NCI-H128 (cell line): Measurements from ENCODE around the gene NACA2.
"Not testable (repeated sequence)": the region's sequence is repeated elsewhere in the genome, so short reads cannot be mapped to it uniquely, and the experiment has no call there.

Source experiments
- DNase-seq: peaks from one replicate; lab custom pipeline; 2025; ENCODE audit not compliant: unreplicated experiment; lab: John Stamatoyannopoulos, UW

NACA2 gene

DNA sequence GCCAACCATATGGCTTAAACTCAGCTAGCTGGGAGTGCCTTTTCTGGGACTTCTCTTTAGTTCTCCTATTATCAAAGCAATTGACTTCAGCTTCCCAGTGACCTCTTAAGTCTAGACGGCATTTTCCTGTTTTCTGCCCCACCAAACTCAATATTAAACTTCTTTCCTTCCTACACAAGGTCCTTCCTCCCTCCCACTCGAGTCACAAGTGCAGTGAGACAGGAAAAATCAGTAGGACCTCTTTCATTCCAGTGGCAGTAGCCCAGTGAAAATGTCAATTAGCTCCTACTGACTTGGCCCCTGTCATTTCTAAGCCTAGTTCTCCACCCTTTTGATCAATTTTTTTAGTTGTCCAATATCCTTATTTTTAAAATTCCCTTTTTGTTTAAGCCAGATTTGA is 9.6 kb upstream of the NACA2 start:
- DNase-seq = no peak

DNA sequence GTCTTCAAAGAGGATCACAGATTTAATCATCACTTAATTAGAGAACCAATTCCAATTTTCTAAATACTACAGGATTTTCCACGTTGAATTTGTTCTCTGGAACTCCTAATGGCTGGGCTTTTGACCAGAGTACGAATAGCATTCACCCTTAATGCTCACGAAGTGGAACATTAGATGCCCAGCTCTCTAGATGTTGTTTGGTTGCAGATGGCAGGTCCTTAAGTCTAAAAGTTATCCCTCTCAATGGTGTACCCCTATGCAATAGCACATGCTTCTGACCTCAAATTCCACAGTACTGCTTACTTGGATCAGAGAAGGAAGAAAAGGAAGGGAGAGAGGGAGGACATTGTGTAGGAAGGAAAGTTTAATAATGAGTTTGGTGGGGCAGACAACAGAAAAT is 8.6 kb upstream of the NACA2 start:
- no peak for DNase-seq

DNA sequence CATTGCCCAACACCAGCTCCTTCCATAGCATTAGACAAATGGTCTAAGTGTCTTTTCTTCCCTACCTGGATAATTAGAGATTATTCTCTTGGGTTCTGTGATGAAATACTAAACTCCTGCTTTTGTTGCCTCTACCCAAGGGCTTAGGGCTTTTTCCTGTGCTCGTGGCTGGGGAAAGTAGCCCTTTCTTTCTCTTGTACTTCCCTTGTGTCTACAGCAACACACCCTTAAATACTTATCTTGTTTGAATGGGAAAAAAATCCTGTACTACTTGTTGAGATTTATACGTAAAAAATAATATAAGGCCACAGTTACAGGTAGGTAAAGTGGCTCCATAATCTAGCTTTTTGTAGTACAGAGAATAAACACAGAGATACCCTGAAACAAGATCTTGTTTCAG is 7.0 kb upstream of the NACA2 start:
- no peak for DNase-seq

DNA sequence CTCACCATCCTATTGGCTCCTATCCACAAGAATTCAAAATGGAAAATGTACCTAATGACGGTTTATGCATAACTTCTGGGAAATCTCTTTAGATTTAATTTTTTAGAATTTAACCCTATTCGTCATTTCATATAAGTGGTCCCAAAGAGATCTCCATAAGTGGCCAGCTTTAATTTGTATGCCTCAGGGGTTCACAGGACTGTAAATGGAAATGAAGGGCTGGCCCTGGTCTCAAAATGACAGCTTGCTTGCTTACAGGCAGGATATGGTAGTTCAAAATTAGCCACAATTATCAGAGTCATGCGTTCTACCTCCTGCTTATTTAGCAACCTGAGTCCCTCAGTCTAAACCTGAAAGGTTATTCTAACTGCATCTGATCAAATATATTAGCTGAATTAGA is 6.6 kb upstream of the NACA2 start:
- no peak for DNase-seq

DNA sequence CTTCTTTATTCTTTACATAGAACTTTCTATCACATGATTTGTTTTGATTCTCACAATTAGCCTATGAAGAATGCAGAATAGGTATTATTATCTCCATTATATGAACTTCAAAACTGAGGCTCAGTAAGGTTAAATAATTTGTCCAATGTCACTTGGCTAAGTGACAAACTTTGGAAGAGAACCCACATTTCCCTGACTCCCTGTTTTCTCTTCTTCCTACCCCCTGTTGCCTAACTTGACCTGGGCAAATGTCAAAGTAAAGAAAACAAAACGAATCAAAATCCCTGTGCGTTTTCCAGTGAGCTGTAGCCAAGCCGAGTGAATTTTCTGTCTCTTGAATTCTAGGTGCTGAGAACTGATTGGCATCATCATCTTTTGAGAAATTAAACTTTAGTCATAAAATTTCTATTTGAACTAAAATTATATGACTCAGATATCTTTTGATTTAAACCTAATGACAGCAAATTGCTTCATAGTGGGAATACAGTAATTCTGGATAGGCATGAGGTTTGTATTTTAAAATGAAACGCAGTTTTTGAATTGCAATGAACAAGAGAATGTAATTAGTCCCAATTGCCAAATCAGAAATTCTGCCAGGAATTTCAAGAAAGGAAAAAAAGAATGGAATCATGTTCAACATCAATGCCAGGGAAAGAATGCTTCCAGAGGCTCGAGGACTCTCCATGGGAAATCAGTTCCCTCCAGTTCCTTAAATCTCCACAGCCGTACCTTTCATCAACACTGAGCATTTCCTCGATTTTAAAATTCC is 4.6 kb upstream of the NACA2 start:
- DNase-seq = no peak

DNA sequence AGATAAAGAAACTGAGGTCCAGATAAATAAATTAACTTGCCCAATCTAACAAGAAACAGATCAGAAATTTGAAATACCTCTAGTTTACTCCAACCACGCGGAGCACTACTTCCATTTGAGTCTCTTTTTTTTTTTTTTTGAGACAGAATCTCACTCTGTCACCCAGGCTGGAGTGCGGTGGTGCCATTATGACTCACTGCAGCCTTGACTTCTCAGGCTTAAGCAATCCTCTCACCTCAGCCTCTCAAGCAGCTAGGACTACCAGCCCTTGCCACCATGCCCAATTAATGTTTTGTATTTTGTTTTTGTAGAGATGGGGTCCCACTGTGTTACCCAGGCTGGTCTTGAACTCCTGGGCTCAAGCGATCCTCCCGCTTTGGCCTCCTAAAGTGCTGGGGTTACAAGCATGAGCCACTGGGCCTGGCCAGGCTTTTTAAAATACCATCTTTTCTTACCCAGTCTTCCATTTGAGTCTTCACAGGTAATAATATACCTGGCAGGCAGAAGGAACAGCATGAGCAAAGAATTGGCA is 3.3 kb upstream of the NACA2 start:
- no peak for DNase-seq

DNA sequence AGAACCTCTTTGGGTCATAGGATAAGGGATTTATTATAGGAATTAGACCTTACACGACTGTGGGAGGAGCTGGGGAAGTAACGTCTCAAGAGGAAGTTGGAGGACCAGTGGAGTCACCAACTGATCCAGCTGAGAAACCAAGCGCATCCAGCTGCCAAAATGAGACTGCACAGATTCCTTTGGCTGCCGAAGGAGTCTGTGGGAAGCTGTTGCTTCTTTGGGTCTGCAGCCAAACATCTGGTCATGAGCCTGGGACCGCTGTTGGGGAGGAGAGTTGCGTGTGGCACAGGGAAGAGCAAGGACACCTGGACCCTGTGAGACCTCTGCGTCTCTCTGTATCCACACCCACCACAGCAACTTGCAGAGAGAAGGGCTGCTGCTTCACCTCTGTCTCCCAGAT is 2.4 kb upstream of the NACA2 start:
- DNase-seq = no peak

DNA sequence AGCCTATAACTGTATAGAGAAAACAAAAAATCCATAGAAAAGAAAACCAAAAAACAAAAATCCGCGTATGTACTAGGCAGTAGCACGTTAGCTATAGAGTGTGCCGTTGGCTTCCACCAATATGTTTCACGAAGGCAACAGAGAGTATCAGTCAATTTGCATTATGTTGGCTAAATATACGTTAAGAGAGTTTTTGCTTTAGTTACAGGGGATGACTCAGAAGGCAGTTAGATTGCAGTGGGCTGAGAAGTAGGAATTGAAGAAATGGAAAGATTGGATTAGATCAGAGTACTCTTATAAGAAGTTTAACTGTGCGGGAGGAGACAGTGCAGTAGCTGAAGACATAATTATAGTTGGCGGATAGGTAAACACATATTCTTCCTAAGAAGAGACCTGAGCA is 911 bp upstream of the NACA2 start:
- DNase-seq = no peak

DNA sequence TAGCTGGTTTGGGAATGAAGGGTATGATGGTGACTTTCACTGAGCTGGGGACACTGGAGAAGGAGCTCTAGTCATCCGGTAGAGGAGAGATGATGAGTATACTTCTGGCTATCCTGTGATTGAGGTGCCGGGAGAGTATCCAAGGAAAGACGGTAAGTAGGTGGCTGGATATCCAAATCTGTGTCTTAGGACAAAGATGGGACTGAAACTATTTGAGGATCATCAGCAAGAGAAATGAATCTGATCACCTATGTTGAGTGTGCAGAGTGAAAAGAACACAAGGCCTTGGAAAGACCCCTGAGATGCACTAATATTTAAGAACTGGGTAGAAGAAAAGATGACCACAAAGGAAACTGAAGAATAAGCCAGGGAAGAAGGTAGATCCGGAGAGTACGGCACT is 1.0 kb downstream of the NACA2 start:
- no peak for DNase-seq

DNA sequence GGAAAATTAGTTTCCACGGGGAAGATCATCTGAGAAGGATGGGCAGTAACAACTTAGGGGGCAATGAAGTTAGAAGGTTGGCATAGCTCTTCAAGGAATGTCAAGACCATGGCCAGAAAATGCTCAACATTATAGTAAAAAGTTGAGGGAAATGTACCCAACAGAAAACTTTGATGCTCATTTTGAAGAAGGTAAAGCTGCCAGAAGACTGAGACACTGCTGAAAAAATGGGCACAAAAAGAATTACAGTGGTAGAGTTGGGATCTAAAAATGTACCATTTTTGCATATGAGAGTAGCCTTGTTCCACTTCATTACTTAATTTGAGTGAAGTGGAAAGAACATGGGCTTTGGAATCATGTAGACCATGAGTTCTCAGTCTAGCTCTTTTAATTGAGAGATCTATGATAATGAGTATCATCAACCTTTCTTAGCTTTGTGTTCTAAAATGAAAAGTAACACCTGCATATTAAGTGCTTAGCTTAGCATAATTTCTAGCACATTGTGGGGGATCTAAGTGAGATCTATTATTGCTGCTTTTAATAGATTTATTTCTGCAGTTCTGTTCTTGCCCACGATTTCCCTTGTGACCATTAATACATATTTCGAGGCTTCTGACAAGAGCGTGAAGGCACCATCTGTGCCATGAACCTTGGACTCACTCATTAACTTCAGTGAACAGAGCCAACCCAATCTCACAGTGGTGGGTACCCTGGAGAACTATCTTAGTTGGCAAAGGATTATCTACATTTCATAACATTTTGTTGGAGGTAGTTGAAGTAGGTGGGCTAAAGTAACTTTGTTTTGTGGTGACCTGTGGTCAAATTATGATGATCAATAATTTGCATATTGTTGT is 3.0 kb downstream of the NACA2 start:
- no peak for DNase-seq

DNA sequence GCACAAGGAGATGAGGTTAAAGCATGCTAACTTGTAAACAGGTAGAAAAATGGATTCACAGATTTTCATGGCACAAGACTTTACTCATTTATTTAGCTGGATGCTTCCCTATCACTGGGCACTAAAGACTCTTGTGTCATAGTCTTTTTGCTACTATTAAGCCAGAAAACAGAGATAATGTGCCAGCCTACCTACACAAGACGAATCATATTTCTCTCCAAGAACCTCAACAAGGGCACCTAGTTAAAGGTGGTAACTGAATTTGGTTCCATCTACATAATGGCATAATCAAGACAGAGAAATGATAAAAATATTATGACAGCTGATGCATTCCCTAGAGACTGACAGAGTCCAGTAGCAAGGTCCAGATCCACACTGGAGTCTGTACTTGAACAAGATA is 3.8 kb downstream of the NACA2 start:
- no peak for DNase-seq

DNA sequence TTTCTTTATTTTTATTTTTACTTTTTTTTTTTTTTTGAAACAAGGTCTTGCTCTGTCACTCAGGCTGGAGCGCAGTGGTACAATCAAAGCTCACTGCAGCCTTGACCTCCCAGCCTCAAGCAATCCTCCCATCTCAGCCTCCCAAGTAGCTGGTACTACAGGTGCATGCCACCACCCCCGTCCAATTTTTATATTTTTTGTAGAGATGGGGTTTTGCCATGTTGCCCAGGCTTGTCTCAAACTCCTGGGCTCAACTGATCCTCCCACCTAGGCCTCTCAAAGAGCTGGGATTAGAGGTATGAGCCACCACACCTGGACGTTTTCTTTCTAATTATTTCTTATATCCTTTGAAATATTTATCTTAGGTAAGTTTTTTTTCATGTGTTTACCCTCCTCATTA is 4.4 kb downstream of the NACA2 start:
- DNase-seq = not testable (repeated sequence)

DNA sequence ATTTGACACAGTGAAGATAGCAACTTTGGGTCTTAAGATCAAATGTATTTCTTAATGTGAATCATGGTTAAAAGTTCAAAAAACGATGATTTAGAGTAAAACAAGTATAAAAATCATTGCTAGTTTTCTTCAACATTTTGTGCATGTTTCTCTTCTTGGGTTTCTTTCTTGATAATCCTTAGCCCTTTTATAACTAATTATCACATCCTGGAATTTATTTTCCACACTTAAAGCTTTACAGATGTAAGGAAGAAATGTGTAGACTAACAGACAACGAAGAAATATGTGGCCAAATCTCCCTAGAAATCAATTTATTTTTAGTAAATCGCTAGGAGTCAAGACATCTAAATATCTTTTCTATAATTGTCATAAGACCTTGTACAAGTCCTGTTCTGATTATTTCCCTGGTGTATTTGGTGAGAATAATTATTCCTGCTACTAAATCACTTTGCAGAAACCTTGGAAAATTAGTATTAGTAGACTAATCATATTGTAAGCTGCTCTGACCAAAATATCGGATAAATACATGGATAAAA is 4.9 kb downstream of the NACA2 start:
- no peak for DNase-seq

DNA sequence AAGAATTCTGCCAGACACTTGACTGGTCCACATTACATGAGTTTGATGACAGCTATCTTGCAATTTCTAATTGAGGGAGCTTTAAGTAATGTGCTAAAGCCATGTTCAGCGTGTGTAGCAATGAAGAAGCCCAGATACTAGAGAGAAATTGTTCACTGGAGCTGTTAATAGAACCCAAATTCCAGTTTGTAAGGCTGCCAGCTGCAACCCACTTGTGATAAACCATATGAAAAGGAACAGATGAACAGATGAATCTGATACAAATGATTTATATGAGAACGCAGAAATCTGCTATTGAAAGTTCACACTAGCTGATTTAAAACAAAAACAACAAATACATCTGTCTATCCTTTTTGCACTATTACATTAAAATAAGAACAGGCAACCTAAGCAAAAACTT is 6.2 kb downstream of the NACA2 start:
- no peak for DNase-seq

DNA sequence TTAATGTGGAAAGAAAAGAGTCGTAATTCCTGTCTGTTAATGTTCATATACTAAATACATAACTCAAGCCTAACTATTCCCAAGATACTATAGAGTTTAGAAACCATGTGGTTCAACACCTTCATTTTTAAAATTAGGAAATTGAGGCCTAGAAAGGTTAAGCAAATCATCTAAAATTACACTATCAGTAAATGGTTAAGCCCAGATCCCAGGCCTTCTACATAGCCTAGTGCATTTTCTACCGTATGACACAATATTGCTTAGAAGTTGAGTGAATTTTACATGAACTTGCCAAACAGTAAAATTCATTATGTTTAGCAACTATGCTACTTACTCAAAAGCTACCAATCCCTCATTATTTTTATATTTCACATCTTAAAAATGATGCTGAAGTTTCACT is 6.8 kb downstream of the NACA2 start:
- no peak for DNase-seq

DNA sequence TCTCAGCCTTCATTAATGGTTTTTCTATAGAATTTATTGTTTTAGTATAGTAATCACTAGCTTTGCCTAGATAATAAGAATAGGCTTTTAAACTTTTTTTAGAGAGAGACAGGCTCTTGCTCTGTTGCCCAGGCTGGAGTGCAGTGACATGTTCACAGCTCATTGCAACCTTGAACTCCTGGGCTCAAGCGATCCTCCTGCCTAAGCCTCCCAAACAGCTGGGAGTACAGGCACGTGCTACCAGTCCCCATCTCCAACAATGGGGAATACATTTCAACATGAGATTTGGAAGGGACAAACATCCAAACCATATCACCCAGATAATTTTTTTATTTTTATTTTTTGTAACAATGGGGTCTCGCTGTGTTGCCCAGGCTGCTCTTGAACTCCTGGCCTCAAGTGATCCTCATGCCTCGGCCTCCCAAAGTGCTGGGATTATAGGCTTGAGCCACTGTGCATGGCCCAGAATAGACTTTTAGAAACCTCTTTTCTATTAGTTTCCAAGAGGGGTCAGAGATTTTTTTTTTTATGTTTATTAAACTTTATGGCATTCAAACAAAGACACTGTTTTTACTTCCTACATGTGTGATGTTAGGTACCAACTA is 7.3 kb downstream of the NACA2 start:
- no peak for DNase-seq

DNA sequence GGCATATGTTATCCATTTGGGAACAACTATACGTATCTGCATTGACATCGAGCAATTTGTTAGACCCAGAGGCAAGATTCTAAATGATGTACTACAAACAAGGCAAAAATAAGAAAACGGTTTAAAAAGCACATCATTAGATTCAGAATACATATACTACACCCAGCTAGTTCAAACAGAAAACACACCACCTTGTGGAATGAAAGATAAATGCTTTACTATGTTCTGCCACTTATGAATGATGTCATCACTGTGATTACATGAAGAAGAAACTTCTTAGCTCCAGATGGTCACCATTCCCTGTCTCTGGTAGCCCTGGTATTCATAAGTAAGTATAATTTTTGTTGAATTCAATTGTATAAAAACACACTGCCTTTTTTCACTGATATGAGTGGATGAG is 7.8 kb downstream of the NACA2 start:
- DNase-seq = no peak

DNA sequence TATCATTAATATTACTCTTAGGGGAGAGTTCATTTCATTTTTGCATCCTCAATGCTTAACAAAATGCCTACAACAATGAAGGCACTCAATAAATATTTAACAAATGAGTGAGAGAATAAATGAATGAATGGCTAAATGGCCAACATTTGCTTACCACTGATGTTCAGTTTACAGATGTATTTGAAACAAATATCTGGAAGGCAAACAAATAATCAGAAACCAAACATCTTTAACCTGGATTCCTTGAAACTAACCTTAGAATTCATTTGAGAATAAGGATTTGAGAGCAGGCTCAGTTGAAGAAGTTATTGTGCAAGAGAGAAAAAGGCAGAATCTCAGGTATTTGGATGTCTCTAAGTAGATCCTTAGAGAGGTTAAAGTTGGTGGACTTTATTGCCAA is 8.4 kb downstream of the NACA2 start:
- no peak for DNase-seq

DNA sequence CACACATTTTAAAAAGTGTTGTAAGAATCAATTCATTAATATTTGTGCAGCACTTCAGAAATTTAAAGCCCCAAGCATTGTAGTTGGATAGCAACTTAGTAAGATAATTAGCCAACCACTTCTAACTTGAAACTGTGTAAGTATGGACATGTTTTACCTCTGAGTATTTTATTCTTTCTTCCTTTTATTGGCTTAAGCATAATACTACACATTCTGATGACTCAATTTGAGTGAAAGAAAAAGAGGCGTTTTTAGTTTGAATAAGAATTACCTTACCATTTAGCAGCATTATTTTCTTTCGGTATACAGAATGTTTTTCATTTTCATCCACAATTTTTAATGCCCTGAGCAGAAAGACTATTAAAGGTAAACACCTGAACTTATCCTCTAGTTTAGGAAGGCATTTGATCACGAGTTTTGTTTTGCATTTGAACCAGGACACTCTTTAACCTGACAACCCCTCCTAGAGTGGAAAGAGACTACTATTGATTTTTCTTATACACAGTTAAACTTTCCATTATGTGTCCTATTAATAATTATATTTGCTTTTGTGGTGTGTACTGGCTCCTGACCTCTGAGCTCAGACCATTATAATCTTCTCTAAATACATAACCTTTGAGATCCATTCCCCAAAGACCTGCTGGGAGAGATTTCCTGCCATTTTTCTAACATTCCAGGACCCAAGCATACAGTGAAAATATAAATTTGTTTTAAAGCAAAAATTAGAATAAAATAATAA is 9.2 kb downstream of the NACA2 start:
- DNase-seq = no peak

DNA sequence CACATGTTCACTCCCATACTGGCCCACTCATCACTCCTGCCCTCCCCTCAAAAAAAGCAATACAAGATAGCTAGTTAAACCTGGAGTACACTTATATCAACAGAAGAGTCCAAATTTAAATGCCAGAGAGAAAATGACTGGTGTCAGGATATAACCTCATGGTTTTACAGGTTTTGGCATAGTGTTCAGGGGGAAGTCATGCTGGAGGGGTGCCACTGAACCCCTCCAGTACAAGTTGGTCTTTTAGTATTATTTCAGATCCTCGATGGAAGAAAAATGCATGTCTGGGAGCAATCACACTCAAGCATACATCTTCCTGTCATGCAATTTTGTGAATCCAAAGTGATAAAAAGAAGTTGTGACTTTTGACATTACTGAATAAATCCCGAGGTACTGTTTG is 10.5 kb downstream of the NACA2 start:
- no peak for DNase-seq

DNA sequence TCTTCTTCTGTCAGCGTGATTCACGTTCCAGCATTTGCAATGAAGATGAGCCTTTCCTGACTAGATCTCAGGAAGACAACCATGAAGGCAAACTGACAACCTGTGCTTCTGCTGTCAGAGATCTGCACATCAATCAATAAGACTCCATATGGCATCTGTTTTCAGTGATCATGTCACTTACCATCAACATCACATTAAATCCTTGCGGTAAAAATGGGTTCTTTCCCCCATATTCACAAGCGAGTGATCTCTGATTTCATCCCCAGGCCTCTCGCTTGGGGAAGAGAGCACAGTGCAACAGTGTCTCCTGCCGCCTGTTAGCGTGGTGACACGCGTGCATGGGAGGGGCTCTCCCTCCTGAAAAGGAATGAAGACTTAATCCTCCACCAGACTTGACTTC is 11.1 kb downstream of the NACA2 start:
- DNase-seq = no peak
